ENCODE data around the gene STX3. TPM values are rescaled to one million over a fixed set of nuclear protein-coding genes. Genes with fewer than 3 reads are reported as not detected.

Gene STX3
- total and polyA plus RNA-seq, 5 donors from 2014 or later, result 0.44 to 3.1 (median 2.0) TPM

DNA sequence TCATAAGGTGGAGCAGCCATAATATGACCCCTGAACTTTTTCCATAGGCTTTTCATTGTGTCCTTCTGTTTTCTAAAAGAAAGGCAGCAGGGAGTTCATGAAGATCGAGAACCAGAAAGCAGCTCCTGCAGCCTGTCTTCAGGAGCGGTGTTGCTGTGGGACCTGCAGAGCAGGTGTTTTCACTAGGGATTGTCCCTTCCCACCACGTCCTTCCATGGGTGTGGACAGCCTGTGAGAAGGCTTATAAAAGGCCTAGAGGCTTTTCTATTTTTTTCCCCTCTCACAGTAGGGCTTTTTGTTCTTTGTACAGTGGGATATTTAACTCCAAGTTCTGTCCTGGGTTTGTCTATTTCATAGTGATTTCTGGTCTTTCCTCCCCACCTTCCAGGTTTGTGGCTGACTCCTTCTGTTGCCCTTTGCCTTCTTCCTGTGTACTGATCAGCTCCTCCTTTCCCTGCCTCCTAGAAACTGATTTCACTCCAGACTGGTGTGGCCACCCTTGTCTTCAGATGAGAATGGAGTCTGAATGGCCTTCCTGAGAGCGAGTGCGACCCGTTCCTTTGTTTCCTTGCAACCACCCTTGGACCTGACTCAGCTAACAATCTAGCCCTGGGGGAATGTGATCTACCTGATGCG lies 45.3 kb downstream of the STX3 start:
- Histone ChIP-seq H3K4me1 (ENCODE audit: control insufficient read depth, insufficient read depth, low read length, poor library complexity, severe bottlenecking) (no peaks in the 10 kb centered on the region), H3K4me3 (ENCODE audit: low read depth, low read length) (no peak overlapping the region), H3K9me3 (ENCODE audit: control insufficient read depth in 2 of 2, low read length in 2 of 2) (no peaks in the 10 kb centered on the region), H3K36me3 (ENCODE audit: control insufficient read depth, insufficient read depth, low read length) (peaks cover 4% of the 10 kb centered on the region), H3K27ac (ENCODE audit: insufficient read depth, low read length, poor library complexity, severe bottlenecking) (no peak overlapping the region), H3K27me3 (ENCODE audit: control insufficient read depth, insufficient read depth, low read length) (no peaks in the 10 kb centered on the region)
- Mint-ChIP-seq H3K27ac (peak overlapping the region in 1 of 3 donors; percentile 49), H3K9me3 (no peaks in the 10 kb centered on the region), H3K36me3 (peaks cover 11% of the 10 kb centered on the region), H3K4me1 (no peaks in the 10 kb centered on the region), H3K4me3 (no peak overlapping the region), H3K27me3 (no peaks in the 10 kb centered on the region)
- ATAC-seq (ENCODE audit: low read depth in 2 of 2) (no peak), DNase-seq (no peak)

DNA sequence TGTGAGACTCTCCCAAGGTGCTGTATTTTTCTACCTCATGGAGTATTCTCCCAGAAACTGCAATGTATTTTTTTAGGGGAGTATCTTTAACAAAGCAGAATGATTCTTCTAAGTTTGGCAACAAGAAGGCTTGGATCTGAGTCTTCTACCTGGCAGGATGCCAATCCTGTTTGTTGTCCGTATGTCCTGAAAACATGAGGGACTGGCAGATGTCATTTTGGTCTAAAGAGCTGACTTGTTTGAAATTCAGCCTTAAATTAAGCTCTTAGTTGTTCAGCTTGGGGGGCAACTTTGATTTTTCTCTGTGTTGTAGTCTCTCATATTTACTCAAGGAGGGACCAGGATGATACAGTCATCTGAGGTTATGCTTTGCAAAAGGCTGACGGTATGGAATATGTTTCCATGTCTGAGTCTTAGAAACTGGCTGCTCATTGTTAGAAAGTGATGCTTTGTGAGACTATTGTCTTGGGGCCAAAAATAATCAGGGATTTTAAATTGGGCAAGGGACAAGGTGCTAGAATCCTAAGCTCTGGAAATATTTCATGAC lies 46.1 kb downstream of the STX3 start:
- DNase-seq (no peak), ATAC-seq (ENCODE audit: low read depth in 2 of 2) (no peak)
- no peak overlapping the region for H3K27ac Mint-ChIP-seq
- no peaks in the 10 kb centered on the region for H3K4me1 Mint-ChIP-seq
- H3K9me3 ChIP-seq (ENCODE audit: control insufficient read depth in 2 of 2, low read length in 2 of 2), result no peaks in the 10 kb centered on the region
- H3K4me1 ChIP-seq (ENCODE audit: control insufficient read depth, insufficient read depth, low read length, poor library complexity, severe bottlenecking), result no peaks in the 10 kb centered on the region
- peaks cover 11% of the 10 kb centered on the region for H3K36me3 ChIP-seq (ENCODE audit: control insufficient read depth, insufficient read depth, low read length)
- no peaks in the 10 kb centered on the region for H3K27me3 ChIP-seq (ENCODE audit: control insufficient read depth, insufficient read depth, low read length)
- no peak overlapping the region for H3K4me3 ChIP-seq (ENCODE audit: low read depth, low read length)
- H3K4me3 Mint-ChIP-seq, result no peak overlapping the region
- H3K27ac ChIP-seq (ENCODE audit: insufficient read depth, low read length, poor library complexity, severe bottlenecking), result no peak overlapping the region
- no peaks in the 10 kb centered on the region for H3K9me3 Mint-ChIP-seq
- H3K27me3 Mint-ChIP-seq, result no peaks in the 10 kb centered on the region
- peaks cover 4% of the 10 kb centered on the region for H3K36me3 Mint-ChIP-seq

DNA sequence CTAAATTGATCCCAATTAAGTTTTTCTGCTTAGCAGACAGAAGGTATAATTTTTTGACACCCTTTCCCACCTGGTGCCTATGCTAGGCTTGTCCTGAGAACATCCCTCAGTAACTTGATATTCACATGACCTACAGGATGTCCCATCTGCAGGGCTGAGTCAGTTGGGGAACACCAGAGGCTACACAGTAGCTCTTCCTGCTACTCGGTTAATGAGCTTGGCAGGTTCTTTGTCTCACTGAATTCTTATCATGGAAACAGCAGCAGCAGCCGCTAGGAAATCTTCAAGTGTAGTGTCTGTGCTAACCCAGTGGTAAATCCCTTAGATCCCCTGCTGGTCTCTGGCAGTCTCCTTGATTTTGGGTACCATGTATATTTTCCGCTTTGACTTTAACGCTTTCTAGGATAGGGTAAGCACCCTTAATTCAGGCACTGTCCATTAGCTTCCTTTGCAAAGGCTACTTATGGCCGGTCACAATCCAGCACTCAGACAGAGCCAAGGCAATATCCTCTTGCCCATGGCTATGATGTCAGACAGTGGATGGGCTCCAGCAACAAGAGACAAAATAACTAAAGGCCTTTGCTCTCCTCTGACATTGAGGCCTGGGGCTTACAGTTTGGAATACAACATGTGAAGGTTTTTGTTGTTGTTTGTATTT lies 46.9 kb downstream of the STX3 start:
- Histone ChIP-seq H3K36me3 (ENCODE audit: control insufficient read depth, insufficient read depth, low read length) (peaks cover 20% of the 10 kb centered on the region), H3K4me1 (ENCODE audit: control insufficient read depth, insufficient read depth, low read length, poor library complexity, severe bottlenecking) (no peaks in the 10 kb centered on the region), H3K27ac (ENCODE audit: insufficient read depth, low read length, poor library complexity, severe bottlenecking) (no peak overlapping the region), H3K27me3 (ENCODE audit: control insufficient read depth, insufficient read depth, low read length) (no peaks in the 10 kb centered on the region), H3K4me3 (ENCODE audit: low read depth, low read length) (no peak overlapping the region), H3K9me3 (ENCODE audit: control insufficient read depth in 2 of 2, low read length in 2 of 2) (no peaks in the 10 kb centered on the region)
- peaks cover 9% of the 10 kb centered on the region for H3K36me3 Mint-ChIP-seq
- DNase-seq (no peak), ATAC-seq (ENCODE audit: low read depth in 2 of 2) (no peak)
- no peak overlapping the region for H3K4me3 Mint-ChIP-seq
- no peak overlapping the region for H3K27ac Mint-ChIP-seq
- no peaks in the 10 kb centered on the region for H3K9me3 Mint-ChIP-seq
- H3K4me1 Mint-ChIP-seq, result peaks cover 0 to 3% (median 0%) of the 10 kb centered on the region in 4 donors
- H3K27me3 Mint-ChIP-seq, result no peaks in the 10 kb centered on the region

DNA sequence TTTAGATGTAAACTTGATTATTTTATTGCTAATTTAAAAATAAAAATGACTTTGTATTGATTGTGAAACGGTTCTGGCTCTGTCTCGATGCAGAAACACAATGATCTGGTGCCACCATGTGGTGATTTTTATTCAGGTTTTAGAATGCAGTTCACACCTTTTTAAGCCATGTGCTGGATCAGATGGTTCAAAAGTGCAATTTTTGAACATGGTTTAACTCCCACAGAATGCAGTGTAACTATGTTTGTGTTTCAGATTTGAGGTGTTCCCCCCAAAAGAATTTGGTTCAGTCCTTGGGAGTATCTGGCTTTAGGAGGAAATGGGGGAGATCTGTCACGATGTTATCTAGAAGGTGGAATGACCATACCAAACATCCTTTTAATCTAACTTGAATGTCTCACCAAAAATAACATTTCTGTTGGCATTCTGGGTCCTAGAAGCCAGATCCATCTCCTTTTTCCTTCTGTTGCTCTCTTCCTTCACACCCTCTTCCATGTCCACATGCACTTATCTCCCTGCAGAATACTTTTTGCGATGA lies 47.5 kb downstream of the STX3 start:
- peaks cover 0 to 3% (median 0%) of the 10 kb centered on the region in 4 donors for H3K4me1 Mint-ChIP-seq
- Histone ChIP-seq H3K27ac (ENCODE audit: insufficient read depth, low read length, poor library complexity, severe bottlenecking) (no peak overlapping the region), H3K36me3 (ENCODE audit: control insufficient read depth, insufficient read depth, low read length) (peaks cover 26% of the 10 kb centered on the region), H3K27me3 (ENCODE audit: control insufficient read depth, insufficient read depth, low read length) (no peaks in the 10 kb centered on the region), H3K4me3 (ENCODE audit: low read depth, low read length) (no peak overlapping the region), H3K9me3 (ENCODE audit: control insufficient read depth in 2 of 2, low read length in 2 of 2) (no peaks in the 10 kb centered on the region), H3K4me1 (ENCODE audit: control insufficient read depth, insufficient read depth, low read length, poor library complexity, severe bottlenecking) (no peaks in the 10 kb centered on the region)
- peak; percentile 37 to 63 for ATAC-seq (ENCODE audit: low read depth in 2 of 2)
- peaks cover 10% of the 10 kb centered on the region for H3K36me3 Mint-ChIP-seq
- H3K4me3 Mint-ChIP-seq, result no peak overlapping the region
- no peak overlapping the region for H3K27ac Mint-ChIP-seq
- no peaks in the 10 kb centered on the region for H3K9me3 Mint-ChIP-seq
- no peaks in the 10 kb centered on the region for H3K27me3 Mint-ChIP-seq
- peak; percentile 29 to 73 (median 65) for DNase-seq

DNA sequence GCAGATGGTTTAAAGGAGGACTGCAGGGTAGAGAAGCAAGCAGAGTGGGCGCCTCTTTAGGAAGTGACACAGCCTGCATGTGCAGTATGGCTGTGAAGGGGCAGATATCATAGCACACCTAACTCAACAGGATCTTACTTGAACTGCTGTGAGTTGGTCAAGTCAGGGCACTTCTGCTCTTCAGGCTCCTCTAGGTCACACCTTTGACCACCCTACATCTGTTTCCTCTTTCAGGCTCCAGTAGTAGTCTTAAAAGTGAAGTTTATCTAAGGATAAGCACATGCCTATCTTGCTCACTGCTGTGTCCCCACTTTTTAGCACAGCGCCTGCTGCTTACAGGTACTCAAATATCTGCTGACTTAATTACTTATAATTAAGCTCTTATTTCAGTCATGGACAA lies 48.9 kb downstream of the STX3 start:
- Mint-ChIP-seq H3K36me3 (peaks cover 17% of the 10 kb centered on the region), H3K9me3 (no peaks in the 10 kb centered on the region), H3K4me1 (peaks cover 0 to 4% (median 3%) of the 10 kb centered on the region in 4 donors), H3K27ac (peak overlapping the region in 1 of 3 donors; percentile 45), H3K27me3 (no peaks in the 10 kb centered on the region), H3K4me3 (no peak overlapping the region)
- DNase-seq, result no peak
- Histone ChIP-seq H3K9me3 (ENCODE audit: control insufficient read depth in 2 of 2, low read length in 2 of 2) (no peaks in the 10 kb centered on the region), H3K36me3 (ENCODE audit: control insufficient read depth, insufficient read depth, low read length) (peaks cover 28% of the 10 kb centered on the region), H3K4me3 (ENCODE audit: low read depth, low read length) (no peak overlapping the region), H3K4me1 (ENCODE audit: control insufficient read depth, insufficient read depth, low read length, poor library complexity, severe bottlenecking) (peaks cover under 1% of the 10 kb centered on the region), H3K27ac (ENCODE audit: insufficient read depth, low read length, poor library complexity, severe bottlenecking) (no peak overlapping the region), H3K27me3 (ENCODE audit: control insufficient read depth, insufficient read depth, low read length) (no peaks in the 10 kb centered on the region)
- ATAC-seq (ENCODE audit: low read depth in 2 of 2), result no peak

DNA sequence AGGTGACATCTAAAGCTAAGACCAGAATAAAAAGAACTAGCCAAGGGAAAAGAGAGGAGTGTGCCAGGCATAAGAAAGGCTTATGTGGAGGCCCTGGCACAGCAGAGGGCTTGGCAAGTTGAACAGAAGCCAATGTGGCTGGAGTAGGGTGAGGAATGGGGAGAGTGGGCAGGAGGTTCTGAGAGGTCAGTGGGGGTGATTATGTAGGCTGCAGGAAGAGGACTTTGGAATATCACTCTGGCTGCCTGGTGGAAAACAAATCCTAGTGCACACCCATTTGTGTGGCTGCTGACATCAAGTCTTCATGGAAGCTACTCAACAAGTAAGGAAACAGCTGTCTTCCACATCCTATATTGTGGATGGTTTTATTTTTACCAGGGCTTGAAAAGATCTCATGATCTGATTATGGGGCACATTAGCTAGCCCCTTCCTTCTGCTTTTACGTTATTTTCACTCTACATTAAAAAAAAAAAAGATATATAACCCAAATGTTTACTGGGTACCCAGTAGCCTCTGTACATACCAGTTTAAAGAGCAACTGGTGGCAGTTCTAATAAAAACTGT lies 52.0 kb downstream of the STX3 start:
- DNase-seq (no peak), ATAC-seq (ENCODE audit: low read depth in 2 of 2) (no peak)
- H3K9me3 ChIP-seq (ENCODE audit: control insufficient read depth in 2 of 2, low read length in 2 of 2), result no peaks in the 10 kb centered on the region
- peaks cover 14% of the 10 kb centered on the region for H3K4me1 ChIP-seq (ENCODE audit: control insufficient read depth, insufficient read depth, low read length, poor library complexity, severe bottlenecking)
- H3K27ac ChIP-seq (ENCODE audit: insufficient read depth, low read length, poor library complexity, severe bottlenecking), result no peak overlapping the region
- peaks cover 28% of the 10 kb centered on the region for H3K36me3 ChIP-seq (ENCODE audit: control insufficient read depth, insufficient read depth, low read length)
- Mint-ChIP-seq H3K27me3 (peaks cover 11% of the 10 kb centered on the region), H3K27ac (no peak overlapping the region), H3K36me3 (peaks cover 17% of the 10 kb centered on the region), H3K9me3 (peaks cover 0 to 2% (median 0%) of the 10 kb centered on the region in 7 donors), H3K4me1 (peaks cover 11 to 23% (median 17%) of the 10 kb centered on the region in 4 donors), H3K4me3 (peak overlapping the region in 1 of 4 donors; percentile 63)
- H3K4me3 ChIP-seq (ENCODE audit: low read depth, low read length), result no peak overlapping the region
- no peaks in the 10 kb centered on the region for H3K27me3 ChIP-seq (ENCODE audit: control insufficient read depth, insufficient read depth, low read length)

DNA sequence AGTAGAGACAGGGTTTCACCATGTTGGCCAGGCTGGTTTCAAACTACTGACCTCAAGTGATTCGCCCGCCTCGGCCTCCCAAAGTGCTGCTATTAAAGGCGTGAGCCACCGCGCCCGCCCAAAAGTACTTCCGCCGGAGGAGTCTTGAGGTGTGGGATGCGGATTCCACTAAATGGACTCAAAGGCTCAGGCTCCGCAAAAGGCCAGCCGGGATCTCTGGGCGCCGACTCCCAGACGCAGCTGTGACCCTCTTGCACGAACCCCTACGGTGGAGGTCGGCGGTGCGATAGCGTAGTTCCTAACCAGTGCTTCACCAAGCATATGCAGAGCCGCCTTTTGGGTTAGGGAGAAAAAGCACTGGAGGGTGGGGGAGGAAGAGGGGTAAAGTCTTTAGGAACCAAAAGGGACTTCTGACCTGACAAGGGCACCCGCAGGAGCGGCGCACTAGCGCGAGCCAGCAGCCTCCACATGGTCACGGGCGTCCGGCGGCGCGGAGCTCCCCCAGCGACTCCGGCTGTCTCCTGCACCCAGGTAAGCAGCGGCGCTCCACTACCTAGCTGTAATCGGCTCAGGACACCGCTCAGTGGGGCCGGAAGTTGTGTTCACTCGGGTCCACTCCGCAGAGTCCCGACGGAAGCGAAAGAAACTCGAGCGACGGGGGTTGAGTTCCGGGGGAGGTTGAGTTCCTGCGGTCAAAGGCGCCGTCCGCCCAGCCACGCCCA lies 55.2 kb downstream of the STX3 start, which contains the start of gene MRPL16:
TSS of gene MRPL16 (minus strand) at position 590 of the 722 bp plus-strand sequence. CDS start at position 470, 120 bp downstream.
- DNase-seq, result peak; percentile 81 to 96 (median 85)
- Histone ChIP-seq H3K4me3 (ENCODE audit: low read depth, low read length) (peak within 1 kb of the TSS; percentile 87), H3K36me3 (ENCODE audit: control insufficient read depth, insufficient read depth, low read length) (peaks cover 26% of the 10 kb centered on the region), H3K27ac (ENCODE audit: insufficient read depth, low read length, poor library complexity, severe bottlenecking) (peak within 1 kb of the TSS; percentile 77), H3K27me3 (ENCODE audit: control insufficient read depth, insufficient read depth, low read length) (peaks cover 2% of the 10 kb centered on the region), H3K4me1 (ENCODE audit: control insufficient read depth, insufficient read depth, low read length, poor library complexity, severe bottlenecking) (peaks cover 14% of the 10 kb centered on the region), H3K9me3 (ENCODE audit: control insufficient read depth in 2 of 2, low read length in 2 of 2) (no peaks in the 10 kb centered on the region)
- peak; percentile 100 for ATAC-seq (ENCODE audit: low read depth in 2 of 2)
- peaks cover 17% of the 10 kb centered on the region for H3K36me3 Mint-ChIP-seq
- peaks cover 0 to 3% (median 0%) of the 10 kb centered on the region in 7 donors for H3K9me3 Mint-ChIP-seq
- peak within 1 kb of the TSS; percentile 81 to 96 (median 96) for H3K27ac Mint-ChIP-seq
- H3K4me3 Mint-ChIP-seq, result peak within 1 kb of the TSS; percentile 93 to 97 (median 95)
- H3K4me1 Mint-ChIP-seq, result peaks cover 16 to 31% (median 25%) of the 10 kb centered on the region in 4 donors
- peaks cover 23% of the 10 kb centered on the region for H3K27me3 Mint-ChIP-seq
